T-helper 9 cell (primary cell): Measurements from ENCODE around the gene CLCA4.
A peak's percentile ranks its signal among the peaks of the same experiment; 100 is the strongest.

Experiments used
- DNase-seq: peaks from one replicate; pipeline ENCODE4 v3.0.0-alpha.2; 2020
- total RNA-seq, 2 donors: gene quantifications; one replicate each; lab custom pipeline; 2026; lab: John Stamatoyannopoulos, UW

Gene CLCA4
- 0 reads per million in 2 donors for total RNA-seq

GRCh38 chr1:86546787-86547221, at the start of gene CLCA4:
TSS of gene CLCA4 (plus strand) at chr1:86547078. CDS start at chr1:86547120, 42 bp downstream.
- no peak for DNase-seq

GRCh38 chr1:86498281-86498680, 48.6 kb upstream of the CLCA4 start:
- no peak for DNase-seq

- no peak for DNase-seq
Observed at GRCh38 chr1:86499987-86500593, 46.8 kb upstream of the CLCA4 start.

- DNase-seq = no peak
Observed at GRCh38 chr1:86500714-86501113, 46.2 kb upstream of the CLCA4 start.

GRCh38 chr1:86502125-86502646, 44.7 kb upstream of the CLCA4 start:
- DNase-seq = peak; percentile 15

GRCh38 chr1:86502721-86503405, 44.0 kb upstream of the CLCA4 start:
- no peak for DNase-seq

- no peak for DNase-seq
Observed at GRCh38 chr1:86503406-86504136, 43.3 kb upstream of the CLCA4 start.

- DNase-seq = no peak
Observed at GRCh38 chr1:86504137-86504479, 42.8 kb upstream of the CLCA4 start.

- DNase-seq = no peak
Observed at GRCh38 chr1:86504895-86505563, 41.8 kb upstream of the CLCA4 start.

- DNase-seq = no peak
Observed at GRCh38 chr1:86505564-86505902, 41.3 kb upstream of the CLCA4 start.

GRCh38 chr1:86507935-86508582, 38.8 kb upstream of the CLCA4 start:
- no peak for DNase-seq

GRCh38 chr1:86508583-86508969, 38.3 kb upstream of the CLCA4 start:
- DNase-seq = no peak

GRCh38 chr1:86515597-86515996, 31.3 kb upstream of the CLCA4 start:
- no peak for DNase-seq

- DNase-seq = no peak
Observed at GRCh38 chr1:86516335-86516734, 30.5 kb upstream of the CLCA4 start.

- DNase-seq = no peak
Observed at GRCh38 chr1:86517336-86517735, 29.5 kb upstream of the CLCA4 start.

- DNase-seq = no peak
Observed at GRCh38 chr1:86520789-86521521, 25.9 kb upstream of the CLCA4 start.

GRCh38 chr1:86521522-86521891, 25.4 kb upstream of the CLCA4 start:
- DNase-seq = no peak

- no peak for DNase-seq
Observed at GRCh38 chr1:86522240-86522639, 24.6 kb upstream of the CLCA4 start.

GRCh38 chr1:86523670-86524354, 23.1 kb upstream of the CLCA4 start:
- DNase-seq = no peak

- DNase-seq = no peak
Observed at GRCh38 chr1:86527306-86527705, 19.6 kb upstream of the CLCA4 start.

GRCh38 chr1:86530211-86530845, 16.6 kb upstream of the CLCA4 start:
- DNase-seq = no peak
